GM19395 (cell line): Measurements from ENCODE around the gene SIM1.
A peak's percentile ranks its signal among the peaks of the same experiment; 100 is the strongest.

Experiments used
- ATAC-seq: cut with Tn5 transposase; IDR thresholded peaks from one replicate; pipeline ENCODE4 v1.9.1; 2021; ENCODE audit warnings: mild to moderate bottlenecking, moderate library complexity; ENCODE audit not compliant: unreplicated experiment

SIM1 gene

GRCh38 chr6:100464903-100465700 lies at the start of gene SIM1:
Gene SIM1 (minus strand): TSS chr6:100464921. CDS start chr6:100463468, 1,453 bp downstream.
- peak; percentile 70 for ATAC-seq

DNA sequence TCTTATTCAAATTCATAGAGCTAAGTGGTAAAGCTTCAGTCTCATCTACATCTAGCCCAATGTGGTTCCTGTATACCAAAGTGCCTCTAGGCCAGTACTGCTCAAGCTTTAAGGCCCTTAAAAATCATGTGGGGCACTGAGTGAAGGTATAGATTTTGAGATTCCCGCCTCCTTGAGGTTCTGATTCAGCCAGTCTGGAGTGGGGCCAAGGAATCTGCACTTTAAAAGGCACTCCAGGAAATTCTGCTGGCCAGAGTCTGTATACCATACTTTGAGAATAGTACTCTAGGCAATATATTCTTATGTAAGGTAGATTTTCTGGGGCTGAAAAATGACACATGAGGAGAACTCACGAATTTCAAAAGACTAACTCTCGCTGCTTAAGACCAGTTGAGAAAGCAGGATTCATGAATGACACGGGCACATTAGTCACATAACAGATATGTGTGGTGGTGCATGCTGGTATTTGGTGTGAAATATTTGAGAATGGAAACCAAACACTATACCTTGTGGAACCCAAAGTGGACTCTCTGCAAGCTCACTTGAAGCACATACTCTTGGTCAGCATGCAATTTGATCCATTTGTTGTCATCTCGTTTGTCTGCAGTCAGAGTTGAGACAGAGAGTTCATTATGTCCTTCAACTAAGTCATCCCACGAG lies 47.6 kb upstream of the SIM1 start:
- ATAC-seq, result no peak

- no peak for ATAC-seq
Measured at GRCh38 chr6:100509101-100509500, 44.4 kb upstream of the SIM1 start.

GRCh38 chr6:100506651-100507050 lies 41.9 kb upstream of the SIM1 start:
- no peak for ATAC-seq

DNA sequence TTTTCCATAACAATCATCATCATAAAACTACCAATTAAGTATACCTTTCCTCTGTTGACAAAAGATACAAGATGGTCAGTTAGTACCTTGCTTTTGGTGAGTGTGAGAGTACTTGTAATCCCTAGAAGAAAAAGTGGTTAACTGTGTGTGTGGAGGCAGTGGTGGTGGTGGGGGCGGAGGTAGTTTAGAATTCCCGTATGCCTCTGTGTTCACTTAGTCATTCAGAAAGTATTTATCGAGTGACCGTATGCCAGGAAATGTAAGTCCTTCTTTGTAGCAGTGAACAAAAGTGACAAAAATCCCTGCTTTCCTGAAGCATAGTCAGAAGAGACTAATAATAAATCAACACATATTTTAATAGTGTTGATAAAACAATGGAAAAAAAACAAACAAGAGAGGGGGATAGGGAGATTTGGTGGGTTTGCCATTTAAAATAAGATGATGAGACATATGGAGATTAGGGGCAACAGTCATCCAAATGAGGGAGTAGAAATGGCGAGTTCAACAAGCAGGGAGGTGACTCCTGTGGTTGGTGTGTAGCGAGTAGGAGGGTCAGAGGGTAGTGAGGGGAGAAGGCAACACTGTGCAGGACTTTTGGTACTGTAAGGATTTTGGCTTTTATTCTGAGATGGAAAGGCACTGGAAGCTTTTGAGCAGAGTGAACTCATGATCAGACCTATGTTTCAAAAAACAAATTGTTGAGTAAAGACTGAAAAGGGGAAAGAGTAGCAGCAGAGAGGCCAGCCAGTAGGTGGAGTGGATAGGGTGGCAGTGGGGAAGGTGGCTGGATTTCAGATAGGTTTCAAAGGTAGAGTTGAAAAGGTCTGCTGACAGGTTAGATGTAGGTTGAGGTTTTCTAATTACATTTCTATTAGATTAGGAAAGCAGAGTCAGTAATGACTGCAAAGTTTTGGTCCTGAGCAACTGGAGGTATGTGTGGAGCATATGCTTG lies 40.3 kb upstream of the SIM1 start:
- no peak for ATAC-seq

DNA sequence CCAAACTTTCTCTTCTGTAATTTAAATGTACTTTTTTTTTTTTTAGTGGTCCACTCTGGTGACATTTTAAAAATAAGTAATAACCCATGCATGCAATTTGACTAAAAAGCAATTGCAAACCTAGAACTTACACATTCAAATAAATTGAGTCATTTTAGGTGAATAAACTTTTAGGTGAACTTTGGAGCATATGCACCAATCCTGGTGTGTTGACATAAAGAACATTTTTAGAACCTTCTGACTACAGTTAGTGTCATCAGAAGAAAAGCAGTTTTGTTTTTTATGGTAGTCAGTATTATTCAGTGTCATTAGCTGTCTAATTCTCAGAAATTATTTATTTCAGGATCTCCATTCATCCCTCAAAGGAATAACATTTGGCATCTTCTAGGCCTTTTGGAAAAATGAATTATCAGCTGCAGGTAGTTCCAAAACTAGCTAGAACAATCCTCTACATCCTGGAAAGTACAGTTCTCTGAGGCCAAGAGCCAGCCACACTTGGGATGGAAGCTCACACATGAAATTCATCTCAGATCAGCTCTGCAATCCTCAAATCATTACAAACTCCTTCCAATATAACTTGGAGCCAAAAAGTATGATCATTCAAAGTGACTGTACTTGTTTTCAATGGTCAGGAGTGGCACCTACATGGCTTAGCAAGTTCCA lies 38.5 kb upstream of the SIM1 start:
- ATAC-seq, result no peak

GRCh38 chr6:100493206-100493888 lies 28.6 kb upstream of the SIM1 start:
- ATAC-seq, result no peak

GRCh38 chr6:100491952-100492670 lies 27.4 kb upstream of the SIM1 start:
- ATAC-seq, result no peak

DNA sequence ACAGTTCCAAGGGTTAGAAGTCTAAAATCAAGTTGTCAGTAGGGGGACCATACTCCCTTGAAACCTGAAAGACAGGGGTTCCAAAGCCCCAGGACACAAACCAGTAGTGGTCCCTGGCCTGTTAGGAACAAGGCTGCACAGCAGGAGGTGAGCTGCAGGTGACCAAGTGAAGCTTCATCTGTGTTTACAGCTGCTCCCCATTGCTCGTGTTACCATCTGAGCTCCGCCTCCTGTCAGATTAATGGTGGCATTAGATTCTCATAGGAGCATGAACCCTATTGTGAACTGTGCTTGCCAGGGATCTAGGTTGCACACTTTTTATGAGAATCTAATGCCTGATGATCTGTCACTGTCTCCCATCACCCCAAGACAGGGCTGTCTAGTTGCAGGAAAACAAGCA lies 25.3 kb upstream of the SIM1 start:
- no peak for ATAC-seq

- ATAC-seq, result no peak
Measured at GRCh38 chr6:100488244-100488643, 23.5 kb upstream of the SIM1 start.

GRCh38 chr6:100487638-100488037 lies 22.9 kb upstream of the SIM1 start:
- no peak for ATAC-seq

GRCh38 chr6:100485268-100485667 lies 20.5 kb upstream of the SIM1 start:
- no peak for ATAC-seq

DNA sequence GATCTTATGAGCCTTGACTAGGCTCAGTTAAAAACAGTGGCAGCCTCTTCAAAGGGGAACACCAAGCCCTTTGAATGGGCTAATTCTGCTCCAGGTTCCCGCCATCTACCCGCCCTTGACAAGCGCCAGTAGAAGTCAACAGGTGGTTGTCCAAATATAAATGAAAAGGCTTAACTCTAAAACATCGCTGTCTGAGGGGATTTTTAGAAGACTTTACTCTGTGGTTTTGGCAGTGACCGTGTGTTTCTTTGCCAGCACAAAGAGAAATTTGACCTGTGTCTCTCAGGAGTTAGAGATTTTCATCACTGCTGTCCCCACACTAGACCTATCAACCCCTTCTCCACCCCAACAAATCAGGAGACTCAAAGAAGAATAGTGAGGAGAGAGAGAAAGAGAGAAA lies 19.8 kb upstream of the SIM1 start:
- no peak for ATAC-seq

- ATAC-seq, result no peak
Measured at GRCh38 chr6:100482698-100483097, 18.0 kb upstream of the SIM1 start.

- ATAC-seq, result peak; percentile 75
Measured at GRCh38 chr6:100479179-100480035, 14.7 kb upstream of the SIM1 start.

DNA sequence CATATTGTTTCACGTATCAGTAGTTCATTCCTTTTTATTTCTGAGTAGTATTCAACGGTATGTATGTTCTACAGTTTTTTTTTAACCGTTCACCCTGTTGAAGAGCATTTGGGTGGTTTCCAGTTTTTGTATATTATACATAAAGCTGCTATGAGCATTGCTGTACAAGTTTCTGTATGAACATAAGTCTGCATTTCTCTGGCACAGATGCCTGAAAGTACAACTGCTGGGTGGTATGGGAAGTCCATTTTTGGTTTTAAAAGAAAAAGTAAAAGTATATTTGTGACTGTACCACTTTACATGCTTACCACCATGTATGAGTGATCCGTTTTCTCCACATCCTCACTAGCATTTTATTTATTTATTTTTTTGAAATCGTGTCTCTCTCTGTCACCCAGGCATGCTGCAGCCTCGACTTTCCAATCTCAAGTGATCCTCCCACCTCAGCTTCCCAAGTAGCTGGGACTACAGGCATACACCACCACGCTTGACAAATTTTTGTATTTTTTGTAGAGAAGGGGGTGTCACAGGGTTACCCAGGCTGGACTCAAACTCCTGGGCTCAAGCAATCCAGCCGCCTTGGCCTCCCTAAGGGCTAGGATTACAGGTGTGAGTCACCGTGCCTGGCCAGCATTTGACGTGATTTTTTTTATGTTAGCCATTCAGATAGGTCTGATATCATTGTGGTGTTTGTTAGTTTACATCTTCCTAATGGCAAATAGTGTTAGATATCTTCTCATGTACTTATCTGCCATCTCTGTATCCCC lies 11.0 kb upstream of the SIM1 start:
- ATAC-seq, result peak; percentile 61

GRCh38 chr6:100473182-100473581 lies 8.5 kb upstream of the SIM1 start:
- ATAC-seq, result peak; percentile 1

DNA sequence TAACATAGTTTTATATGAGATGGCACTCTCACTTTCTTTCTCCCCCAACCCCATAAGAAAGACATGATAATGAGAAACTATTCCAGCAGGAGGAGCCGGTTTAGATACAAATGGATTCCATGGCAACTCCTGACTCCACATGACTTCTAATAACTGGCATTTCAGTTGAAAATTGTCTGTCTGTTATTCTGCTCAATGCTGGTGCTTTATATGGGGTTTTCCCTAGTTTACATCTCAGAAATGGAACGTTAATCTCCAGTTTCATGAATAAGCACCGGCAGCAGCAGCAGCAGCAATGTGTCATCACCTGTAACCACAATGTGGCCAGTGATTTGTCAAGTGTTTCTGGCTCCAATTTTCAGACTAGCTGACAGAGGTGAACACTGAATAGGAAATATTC lies 8.0 kb upstream of the SIM1 start:
- peak; percentile 95 for ATAC-seq
